ENCODE measurements around the gene ADAMTS12. TPM values are rescaled to one million over a fixed set of nuclear protein-coding genes. Genes with fewer than 3 reads are reported as not detected.

Gene ADAMTS12
- total RNA-seq, 2 donors from 2014 or later: 3.4 to 3.8 TPM

DNA sequence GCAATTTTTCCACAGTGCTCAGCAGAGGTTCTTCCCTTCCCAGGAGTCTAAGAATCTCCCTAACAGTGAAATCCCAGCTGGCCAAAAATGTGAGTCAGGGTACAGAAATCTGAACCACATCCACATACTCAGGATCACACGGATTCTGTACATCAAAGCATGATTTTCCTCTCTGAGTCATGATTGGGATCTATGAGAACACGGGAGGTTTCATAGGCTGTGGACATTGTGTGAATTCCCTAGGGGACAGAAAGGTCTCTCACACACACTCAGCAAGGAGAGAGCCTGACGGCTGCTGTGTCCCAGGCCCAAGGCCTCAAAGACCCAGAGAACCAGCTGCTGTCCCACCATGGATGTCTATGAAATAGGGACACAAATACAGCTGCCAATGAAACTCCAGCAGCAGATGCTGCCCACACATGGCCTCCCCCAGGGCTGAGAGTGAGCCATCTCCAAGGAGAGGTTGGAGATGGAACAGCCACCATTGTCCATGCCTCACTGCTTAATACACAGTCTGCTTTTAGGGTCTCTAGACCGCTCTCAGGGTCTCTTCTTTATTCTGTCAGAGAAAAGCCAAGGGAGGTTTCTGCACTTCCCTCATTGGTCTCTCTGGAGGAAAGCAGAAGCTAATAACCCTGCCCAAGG lies 102.7 kb downstream of the ADAMTS12 start:
- ATAC-seq (no peak), DNase-seq (no peak)
- intact Hi-C loops (cut with DNase I): no loop called here

- intact Hi-C loops (cut with DNase I): no loop called here
- no peak for ATAC-seq
Observed at GRCh38 chr5:33785571-33785970, 106.2 kb downstream of the ADAMTS12 start.

DNA sequence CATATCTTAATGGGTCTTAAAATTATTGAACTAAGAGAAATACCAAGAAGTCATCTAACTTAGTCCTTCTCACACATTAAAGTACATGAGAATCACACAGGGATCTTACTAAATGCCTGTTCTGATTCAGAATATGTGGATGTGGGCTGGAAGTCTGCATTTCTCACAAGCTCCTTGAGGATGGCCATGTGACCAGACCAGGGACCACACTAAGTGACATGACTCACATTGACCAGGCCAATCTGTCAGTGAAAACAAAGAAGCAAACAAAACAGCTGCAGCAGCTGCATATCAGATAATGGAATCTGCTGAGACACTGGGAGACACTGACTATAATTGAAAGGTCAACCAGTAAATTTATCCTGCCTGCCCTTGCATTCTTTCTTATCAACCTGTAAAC lies 110.5 kb downstream of the ADAMTS12 start:
- intact Hi-C loops (cut with DNase I): no loop called here
- ATAC-seq (peak in 1 of 2 donors; percentile 47), DNase-seq (no peak)

More at GRCh38 chr5:33785571-33785970, 106.2 kb downstream of the ADAMTS12 start:
- no peak for DNase-seq

- intact Hi-C loops (cut with DNase I): no loop called here
- no peak for DNase-seq
- no peak for ATAC-seq
Observed at GRCh38 chr5:33776151-33776660, 115.6 kb downstream of the ADAMTS12 start.

GRCh38 chr5:33774341-33774740 lies 117.4 kb downstream of the ADAMTS12 start:
- DNase-seq (no peak), ATAC-seq (peak in 1 of 2 donors; percentile 70)
- intact Hi-C loops (cut with DNase I): no loop called here

DNA sequence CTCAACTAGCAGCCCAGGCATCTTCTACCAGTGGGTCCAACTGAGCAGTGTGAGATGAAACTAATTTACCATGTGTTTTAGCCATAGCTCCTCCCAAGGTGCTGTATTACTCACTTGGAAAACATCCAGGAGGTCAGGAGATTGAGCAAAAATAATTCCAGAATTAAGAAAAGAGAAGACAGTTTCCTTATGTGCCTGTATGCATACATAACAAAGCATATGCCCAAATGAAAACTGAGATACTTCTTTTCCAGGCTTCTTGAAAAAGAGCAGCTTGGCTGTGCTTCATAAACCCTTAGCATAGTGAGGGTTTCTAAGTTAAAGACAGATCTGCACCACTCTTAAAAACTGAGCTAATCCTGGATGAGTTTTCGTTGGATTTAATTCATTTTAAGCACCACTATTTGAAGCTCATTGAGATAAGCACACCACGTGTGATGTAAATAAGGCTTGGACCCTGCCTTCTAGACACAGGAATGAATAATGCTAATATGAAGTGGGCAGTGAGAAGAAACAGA lies 119.4 kb downstream of the ADAMTS12 start:
- DNase-seq: no peak
- peak in 1 of 2 donors; percentile 57 for ATAC-seq
- intact Hi-C loops (cut with DNase I): no loop called here

GRCh38 chr5:33769968-33770367 lies 121.8 kb downstream of the ADAMTS12 start:
- ATAC-seq (no peak), DNase-seq (no peak)
- intact Hi-C loops (cut with DNase I): no loop called here

GRCh38 chr5:33769196-33769595 lies 122.6 kb downstream of the ADAMTS12 start:
- DNase-seq: no peak
- ATAC-seq: peak in 1 of 2 donors; percentile 50
- intact Hi-C loops (cut with DNase I): no loop called here

- DNase-seq (no peak), ATAC-seq (no peak)
- intact Hi-C loops (cut with DNase I): no loop called here
Observed at GRCh38 chr5:33766023-33766422, 125.8 kb downstream of the ADAMTS12 start.

DNA sequence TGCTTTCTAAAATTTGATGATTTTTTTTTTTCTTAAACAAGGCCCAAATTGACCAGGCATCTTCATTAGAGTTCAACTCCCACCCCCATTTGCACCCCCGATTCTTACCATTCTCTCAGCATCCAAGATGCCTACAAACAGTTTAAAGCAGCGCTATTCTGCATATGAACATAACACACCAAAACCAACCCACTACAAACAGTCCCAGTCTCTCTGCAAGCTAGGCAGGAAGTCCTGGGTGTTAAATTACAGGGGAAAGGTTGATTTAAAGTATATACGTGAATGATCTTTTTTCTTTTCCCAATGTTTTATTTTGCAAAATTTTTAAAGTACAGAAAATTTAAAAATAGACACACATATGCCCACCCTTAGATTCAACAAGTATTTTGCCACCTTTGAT lies 127.0 kb downstream of the ADAMTS12 start:
- intact Hi-C loops (cut with DNase I): no loop called here
- ATAC-seq: no peak

GRCh38 chr5:33763435-33763834 lies 128.4 kb downstream of the ADAMTS12 start:
- DNase-seq (no peak), ATAC-seq (no peak)
- intact Hi-C loops (cut with DNase I): no loop called here

More for the DNA sequence above, 127.0 kb downstream of the ADAMTS12 start:
- DNase-seq: no peak

DNA sequence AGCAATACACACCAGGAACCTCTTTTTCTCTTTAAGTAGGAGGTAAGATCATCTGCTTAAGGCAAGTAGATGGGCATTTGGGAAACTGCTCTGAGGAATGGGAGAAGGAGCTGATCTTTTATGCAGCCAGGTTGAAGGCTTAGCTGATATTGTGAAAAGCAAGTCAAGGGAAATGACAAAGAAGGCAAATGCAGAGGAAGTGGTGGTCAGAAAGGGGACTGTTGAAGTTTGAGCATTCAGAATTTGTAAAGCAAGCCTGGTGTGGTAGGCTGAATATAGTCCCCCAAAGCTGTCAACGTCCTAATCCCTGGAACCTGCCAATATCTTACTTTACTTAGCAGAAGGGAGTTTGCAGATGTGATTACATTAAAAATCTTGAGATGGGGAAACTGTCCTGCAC lies 128.9 kb downstream of the ADAMTS12 start:
- intact Hi-C loops (cut with DNase I): no loop called here
- DNase-seq (no peak), ATAC-seq (no peak)

DNA sequence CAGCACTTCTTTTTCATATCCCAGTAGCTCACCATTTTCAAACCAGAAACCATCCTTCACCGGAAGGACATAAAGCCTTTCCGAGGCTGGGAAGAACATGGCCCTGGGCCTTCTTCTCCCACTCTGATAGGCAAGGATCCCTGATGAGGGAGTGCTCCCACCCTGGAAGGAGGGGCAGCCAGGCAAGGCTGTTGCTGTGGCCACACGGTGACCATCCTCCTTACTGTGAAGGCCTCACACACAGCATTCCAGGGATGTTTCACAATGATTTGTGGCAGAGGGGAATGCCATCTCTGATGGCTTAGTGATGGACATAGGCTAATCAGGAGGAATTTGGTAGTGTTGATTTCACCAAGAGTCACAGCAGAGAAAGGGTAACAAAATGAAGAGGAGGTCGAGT lies 130.7 kb downstream of the ADAMTS12 start:
- ATAC-seq (no peak), DNase-seq (no peak)
- intact Hi-C loops (cut with DNase I): no loop called here

DNA sequence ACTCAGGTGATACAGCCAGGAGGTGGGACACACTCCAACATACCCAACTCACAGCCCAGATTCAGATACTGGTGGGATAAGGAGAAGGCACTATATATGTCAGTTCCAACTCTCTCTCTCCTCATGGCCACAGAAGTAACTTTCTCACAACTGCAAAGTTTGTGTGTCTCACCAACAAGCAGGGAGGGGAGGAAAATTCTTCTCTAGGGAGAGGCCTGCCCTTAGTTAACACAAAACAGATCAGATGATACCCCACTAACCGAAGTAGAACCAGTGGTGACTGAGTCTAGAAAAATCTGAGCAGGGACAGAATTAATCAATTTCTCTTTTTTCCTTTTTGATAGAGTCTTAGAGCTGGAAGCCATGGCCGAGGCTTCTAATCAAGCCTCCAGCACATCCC lies 133.1 kb downstream of the ADAMTS12 start:
- no peak for ATAC-seq
- no peak for DNase-seq
- intact Hi-C loops (cut with DNase I): no loop called here

DNA sequence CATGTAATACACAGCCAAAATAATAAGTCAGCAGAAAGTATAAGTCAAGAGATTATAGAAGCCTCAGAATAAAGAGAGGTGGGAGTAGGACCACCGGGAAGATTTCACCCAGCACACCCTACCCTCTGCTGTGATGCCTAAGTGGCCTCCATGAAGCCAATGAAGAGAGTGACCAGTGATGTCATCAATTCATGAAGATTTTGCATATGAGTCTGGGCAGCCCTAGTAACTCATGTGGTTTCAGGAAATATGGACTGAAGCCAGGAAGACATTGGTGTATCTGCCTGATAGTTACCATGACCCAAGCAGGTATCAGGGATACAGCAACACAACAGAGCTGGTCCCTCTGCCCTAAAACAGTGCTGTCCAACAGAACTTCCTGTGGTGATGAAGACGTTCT lies 135.3 kb downstream of the ADAMTS12 start:
- DNase-seq: no peak
- intact Hi-C loops (cut with DNase I): no loop called here
- no peak for ATAC-seq

- no peak for DNase-seq
- intact Hi-C loops (cut with DNase I): no loop called here
- ATAC-seq: no peak
Observed at GRCh38 chr5:33755231-33755630, 136.6 kb downstream of the ADAMTS12 start.

- intact Hi-C loops (cut with DNase I): no loop called here
Observed at GRCh38 chr5:33753704-33754103, 138.1 kb downstream of the ADAMTS12 start.

GRCh38 chr5:33748754-33749153 lies 143.0 kb downstream of the ADAMTS12 start:
- no peak for DNase-seq
- intact Hi-C loops (cut with DNase I): no loop called here
- ATAC-seq: no peak

More at GRCh38 chr5:33753704-33754103, 138.1 kb downstream of the ADAMTS12 start:
- DNase-seq: no peak
- no peak for ATAC-seq

DNA sequence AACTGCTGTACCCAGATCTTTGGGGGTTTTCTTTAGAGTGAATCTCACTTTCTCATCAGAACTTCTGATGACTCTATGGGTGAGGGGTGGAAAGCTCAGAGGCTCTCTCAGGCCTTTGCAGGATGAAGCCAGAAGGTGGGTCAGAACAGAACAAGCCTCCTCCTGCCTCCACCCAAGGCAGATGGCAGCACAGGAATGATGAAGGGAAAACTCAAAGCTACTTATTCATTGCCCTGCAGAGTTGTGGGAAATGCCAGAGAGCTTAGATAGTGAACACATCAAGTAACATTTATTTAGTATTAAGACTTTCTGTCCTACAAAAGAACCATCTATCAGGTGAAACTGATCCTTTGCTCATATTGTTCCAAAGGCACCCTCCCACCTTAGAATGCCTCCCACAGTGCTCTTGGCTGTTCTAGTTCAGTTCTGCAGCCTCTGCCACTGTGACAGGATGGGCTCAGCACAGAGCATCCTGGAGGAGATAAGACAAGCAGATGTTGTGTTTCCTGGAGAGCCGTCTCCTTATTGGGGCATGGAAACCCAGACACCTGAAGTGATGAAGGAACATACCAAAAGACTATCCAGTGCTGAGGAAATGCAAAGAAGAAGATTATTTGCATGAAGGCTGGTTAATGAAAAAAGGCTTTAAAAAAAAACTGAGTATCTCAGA lies 146.6 kb downstream of the ADAMTS12 start:
- intact Hi-C loops (cut with DNase I): no loop called here
- no peak for DNase-seq
- no peak for ATAC-seq

- ATAC-seq: no peak
- intact Hi-C loops (cut with DNase I): no loop called here
Observed at GRCh38 chr5:33743099-33743498, 148.7 kb downstream of the ADAMTS12 start.

GRCh38 chr5:33742181-33742580 lies 149.6 kb downstream of the ADAMTS12 start:
- intact Hi-C loops (cut with DNase I): no loop called here
- no peak for ATAC-seq
- no peak for DNase-seq

More at GRCh38 chr5:33743099-33743498, 148.7 kb downstream of the ADAMTS12 start:
- DNase-seq: no peak
